Mucosa of descending colon (tissue), 3 donors: ENCODE measurements around the gene IL22RA1. TPM values are rescaled to one million over a fixed set of nuclear protein-coding genes. Genes with fewer than 3 reads are reported as not detected.

ENCODE experiments used
- ATAC-seq: fragments of 200-7000 bp; cut with Tn5 transposase; one replicate; pipeline ENCODE4 v1.9.1; 2020; ENCODE audit warnings: mild to moderate bottlenecking, moderate library complexity
- DNase-seq, 3 donors: peaks; one replicate each; pipeline ENCODE4 v3.0.0-alpha.2; 2020
- H3K36me3 ChIP-seq: fragments of 200-600 bp; one replicate; pipeline ENCODE4 v1.8.0; 2021; ENCODE audit warnings: low read depth, mild to moderate bottlenecking
- H3K4me1 ChIP-seq: fragments of 200-600 bp; one replicate; pipeline ENCODE4 v1.8.0; 2021; ENCODE audit warnings: low read depth, mild to moderate bottlenecking
- H3K4me3 ChIP-seq: fragments of 200-600 bp; one replicate; pipeline ENCODE4 v1.8.0; 2021; ENCODE audit warnings: mild to moderate bottlenecking
- H3K9me3 ChIP-seq: fragments of 200-600 bp; one replicate; pipeline ENCODE4 v1.8.0; 2021; ENCODE audit warnings: mild to moderate bottlenecking
- intact Hi-C, 2 donors: fragments of 100-400 bp; cut with DNase I in 1 of 2; cut with micrococcal nuclease in 1 of 2; formaldehyde crosslinking; loops; one replicate each; pipeline versions ENCODE4 v1.11.0 to v1.11.1; 2022; cut with DNase I, micrococcal nuclease
- total RNA-seq, 3 donors: library from RNA; stranded (reverse); fragmentation: NEBNext Ultra II Directional in 2 of 3; extraction: Animal tissue kit (Norgen Biotek cat#: 25700) in 2 of 3; gene quantifications; one replicate each; pipeline versions ENCODE4 v1.2.1 to v1.2.4, GENCODE V29; 2021 to 2023
- TF ChIP-seq, protein P1 (sequence below): fragments of 200-600 bp; IDR thresholded peaks from one replicate; pipeline ENCODE4 v1.8.0; 2022; ENCODE audit warnings: antibody characterized with exemption, mild to moderate bottlenecking
- donor health status: DM: no; HTN: no; CAD: no; lungs with moderate emphysema.
- donor health status: DM: no; HTN: no; CAD: no.
- donor health status: DM: no; HTN: yes; CAD: no.

IL22RA1 gene
- total RNA-seq, 3 donors from 2014 or later = 13.8 to 43.1 (median 28.2) TPM

DNA sequence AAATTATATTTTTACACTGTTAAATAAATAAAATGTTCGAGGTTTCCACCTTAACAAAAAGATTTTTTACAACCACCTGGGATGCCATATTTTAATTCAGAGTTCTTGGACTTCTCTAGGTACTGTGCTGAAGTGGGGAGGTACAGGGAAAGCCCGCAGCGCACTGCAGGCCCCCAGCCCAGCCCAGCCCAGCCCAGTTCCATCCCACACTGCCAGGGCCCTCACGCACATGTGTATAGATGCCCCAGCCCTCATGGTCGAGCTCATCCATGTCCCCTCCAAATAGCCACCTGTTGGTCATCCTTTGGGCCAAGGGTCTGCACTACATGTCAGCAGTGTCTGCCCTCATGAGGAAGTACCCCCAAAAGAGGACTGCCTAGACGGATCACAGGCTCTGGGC lies 19.3 kb downstream of the IL22RA1 start:
- H3K4me3 ChIP-seq = no peak overlapping the region
- intact Hi-C loops = no loop called here
- TF ChIP-seq, protein P1, sequence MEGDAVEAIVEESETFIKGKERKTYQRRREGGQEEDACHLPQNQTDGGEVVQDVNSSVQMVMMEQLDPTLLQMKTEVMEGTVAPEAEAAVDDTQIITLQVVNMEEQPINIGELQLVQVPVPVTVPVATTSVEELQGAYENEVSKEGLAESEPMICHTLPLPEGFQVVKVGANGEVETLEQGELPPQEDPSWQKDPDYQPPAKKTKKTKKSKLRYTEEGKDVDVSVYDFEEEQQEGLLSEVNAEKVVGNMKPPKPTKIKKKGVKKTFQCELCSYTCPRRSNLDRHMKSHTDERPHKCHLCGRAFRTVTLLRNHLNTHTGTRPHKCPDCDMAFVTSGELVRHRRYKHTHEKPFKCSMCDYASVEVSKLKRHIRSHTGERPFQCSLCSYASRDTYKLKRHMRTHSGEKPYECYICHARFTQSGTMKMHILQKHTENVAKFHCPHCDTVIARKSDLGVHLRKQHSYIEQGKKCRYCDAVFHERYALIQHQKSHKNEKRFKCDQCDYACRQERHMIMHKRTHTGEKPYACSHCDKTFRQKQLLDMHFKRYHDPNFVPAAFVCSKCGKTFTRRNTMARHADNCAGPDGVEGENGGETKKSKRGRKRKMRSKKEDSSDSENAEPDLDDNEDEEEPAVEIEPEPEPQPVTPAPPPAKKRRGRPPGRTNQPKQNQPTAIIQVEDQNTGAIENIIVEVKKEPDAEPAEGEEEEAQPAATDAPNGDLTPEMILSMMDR = no peak
- H3K4me1 ChIP-seq = peaks cover 20% of the 10 kb centered on the region
- ATAC-seq = no peak
- no peaks in the 10 kb centered on the region for H3K36me3 ChIP-seq
- DNase-seq = no peak
- no peaks in the 10 kb centered on the region for H3K9me3 ChIP-seq

DNA sequence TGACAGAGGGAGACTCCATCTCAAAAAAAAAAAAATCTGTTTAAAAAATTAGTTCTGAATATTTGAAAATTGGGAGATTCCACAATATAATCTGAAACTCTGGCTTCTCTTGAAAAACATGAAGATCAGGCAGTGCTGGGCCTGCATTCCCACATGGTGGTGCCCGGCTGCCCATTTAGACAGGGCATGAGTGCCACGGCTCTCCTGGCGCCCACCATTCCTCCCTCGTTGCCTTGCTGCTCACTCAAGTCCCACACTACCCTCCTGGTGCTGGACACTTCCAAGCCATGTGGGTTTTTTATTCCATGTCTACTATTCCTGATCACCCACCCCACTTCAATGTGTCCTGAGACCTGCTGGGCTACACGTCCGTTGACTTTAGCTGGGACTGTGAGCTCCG lies 20.2 kb downstream of the IL22RA1 start:
- no peaks in the 10 kb centered on the region for H3K36me3 ChIP-seq
- TF ChIP-seq, protein P1 = no peak
- peaks cover 27% of the 10 kb centered on the region for H3K4me1 ChIP-seq
- no peak for DNase-seq
- no peak for ATAC-seq
- H3K9me3 ChIP-seq = no peaks in the 10 kb centered on the region
- no peak overlapping the region for H3K4me3 ChIP-seq
- intact Hi-C loops = no loop called here

DNA sequence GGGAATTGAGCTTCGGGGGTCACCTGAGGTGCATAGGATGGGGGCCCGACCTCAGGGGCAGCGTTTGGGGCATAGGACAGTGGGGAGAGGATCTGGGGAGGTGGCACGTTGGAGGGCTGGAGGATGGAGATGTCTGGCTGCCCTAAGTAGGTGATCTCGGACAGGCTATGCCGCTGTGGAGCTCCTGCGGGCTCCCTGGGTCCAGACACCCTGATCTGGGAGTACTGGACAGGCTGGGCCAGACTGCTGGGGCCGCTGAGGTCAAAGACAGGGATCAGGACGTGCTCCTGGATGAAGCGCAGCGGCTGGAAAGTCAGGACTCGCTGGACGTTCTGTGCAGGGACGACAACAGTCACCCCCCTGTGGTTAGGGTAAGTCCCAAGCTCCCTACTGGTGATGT lies 21.5 kb downstream of the IL22RA1 start:
- TF ChIP-seq, protein P1 = no peak
- peak in 1 of 3 donors; percentile 23 for DNase-seq
- no peak overlapping the region for H3K4me3 ChIP-seq
- ATAC-seq = no peak
- H3K4me1 ChIP-seq = peaks cover 36% of the 10 kb centered on the region
- intact Hi-C loops = no loop called here
- no peaks in the 10 kb centered on the region for H3K9me3 ChIP-seq
- no peaks in the 10 kb centered on the region for H3K36me3 ChIP-seq

DNA sequence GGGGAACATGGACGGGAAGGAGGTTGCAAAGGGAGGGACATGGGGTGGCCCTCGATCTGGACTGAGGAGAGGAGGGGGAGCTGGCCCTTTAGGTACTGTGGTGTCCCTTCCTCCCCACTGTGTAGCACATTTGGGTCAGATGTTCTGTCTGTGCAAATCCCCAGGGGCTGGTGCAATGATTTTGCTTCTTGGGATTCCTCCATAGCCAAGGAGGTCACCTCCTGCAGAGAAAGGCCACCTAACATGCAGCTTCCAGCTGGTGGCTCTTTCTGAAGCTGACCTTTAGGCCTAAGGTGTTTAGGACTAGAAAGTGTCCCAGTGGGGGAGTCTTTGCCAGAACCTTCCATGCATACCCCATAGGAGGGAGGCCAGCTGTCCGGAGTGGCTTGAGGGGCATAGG lies 22.0 kb downstream of the IL22RA1 start:
- ATAC-seq = no peak
- Histone ChIP-seq H3K9me3 (no peaks in the 10 kb centered on the region), H3K36me3 (no peaks in the 10 kb centered on the region), H3K4me1 (peaks cover 36% of the 10 kb centered on the region), H3K4me3 (no peak overlapping the region)
- intact Hi-C loops = no loop called here
- TF ChIP-seq, protein P1 = no peak
- DNase-seq = no peak

DNA sequence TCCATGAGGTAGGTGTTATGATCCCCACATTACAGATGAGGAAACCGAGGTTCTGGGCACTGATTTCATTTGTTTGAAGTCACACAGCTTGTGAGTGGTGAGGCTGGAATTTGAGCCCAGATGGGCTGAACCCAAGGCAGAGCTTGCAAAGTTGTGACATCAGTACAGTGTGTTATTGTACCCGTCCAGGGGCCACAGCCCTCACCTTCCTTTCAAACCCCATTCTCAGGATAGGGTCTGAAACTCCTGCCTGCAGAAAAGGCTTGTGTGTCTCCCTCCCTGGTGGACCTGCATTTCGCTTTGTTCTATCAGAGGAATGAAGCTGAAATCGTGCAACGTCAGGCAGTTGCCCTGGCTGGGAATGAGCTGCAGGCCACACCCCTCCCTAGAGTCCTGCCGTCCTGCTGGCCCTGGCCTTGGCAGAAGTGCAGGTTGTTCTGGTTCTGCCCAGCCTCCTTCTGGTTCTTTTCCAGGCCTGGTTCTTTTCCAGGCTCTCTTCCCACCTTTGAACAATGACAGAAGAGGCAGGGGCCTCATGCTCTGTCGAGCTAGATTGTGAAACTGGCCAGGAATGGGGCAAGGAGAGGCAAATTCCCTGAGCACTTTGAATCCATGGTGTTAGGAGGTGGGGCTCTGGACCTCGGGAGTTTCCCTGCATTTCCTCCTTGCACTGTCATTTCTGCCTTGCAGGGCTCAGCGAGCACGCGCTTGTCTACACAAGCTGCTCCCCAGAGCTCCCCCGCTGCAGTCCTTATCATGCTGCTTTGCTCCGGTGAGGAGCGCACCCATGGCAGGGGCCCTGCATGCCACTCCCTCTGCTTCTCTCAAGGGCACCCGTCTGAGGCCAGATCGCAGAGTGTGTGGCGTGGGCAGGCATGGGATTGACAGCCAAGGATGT lies 22.8 kb downstream of the IL22RA1 start:
- TF ChIP-seq, protein P1 = no peak
- H3K4me1 ChIP-seq = peaks cover 36% of the 10 kb centered on the region
- no peaks in the 10 kb centered on the region for H3K9me3 ChIP-seq
- no peaks in the 10 kb centered on the region for H3K36me3 ChIP-seq
- H3K4me3 ChIP-seq = no peak overlapping the region
- ATAC-seq (peak; percentile 72), DNase-seq (peak; percentile 67 to 80 (median 75))
- intact Hi-C loops = no loop called here
